Astrocyte of the spinal cord (primary cell): Measurements from ENCODE around the gene MYNN.

Source experiments
- DNase-seq: peaks from one replicate; pipeline ENCODE4 v3.0.0; 2011; ENCODE audit warnings: low read depth, low spot score
- H3K4me3 ChIP-seq: 2 replicates; pipeline ENCODE4 v1.5.1; 2011; ENCODE audit warnings: low read depth, mild to moderate bottlenecking, low read length, moderate library complexity
- CTCF ChIP-seq: IDR thresholded peaks from 2 replicates; pipeline ENCODE4 v1.5.1; 2012; ENCODE audit warnings: low read depth, mild to moderate bottlenecking, low read length, inconsistent platforms
- in situ Hi-C: cut with HindIII; loops from 2 replicates; pipeline ENCODE4 v1.10.0; 2017; ENCODE audit warnings: low sequenced_read_pairs

Gene MYNN

GRCh38 chr3:169790219-169790618 lies 17.0 kb downstream of the MYNN start:
- no peak for TF ChIP-seq CTCF
- in situ Hi-C loops = no loop called here
- H3K4me3 ChIP-seq = no peak overlapping the region
- no peak for DNase-seq

GRCh38 chr3:169790687-169791429 lies 17.7 kb downstream of the MYNN start:
- in situ Hi-C loops = no loop called here
- H3K4me3 ChIP-seq = no peak overlapping the region
- TF ChIP-seq CTCF = no peak
- DNase-seq = peak; percentile 18

- no peak overlapping the region for H3K4me3 ChIP-seq
- no peak for TF ChIP-seq CTCF
- DNase-seq = no peak
- in situ Hi-C loops = no loop called here
These were observed 19.2 kb downstream of the MYNN start for GRCh38 chr3:169792359-169792758.

- in situ Hi-C loops = no loop called here
- no peak for DNase-seq
- no peak overlapping the region for H3K4me3 ChIP-seq
- no peak for TF ChIP-seq CTCF
These were observed 31.5 kb downstream of the MYNN start for GRCh38 chr3:169804681-169805080.

GRCh38 chr3:169809230-169809795 lies 36.1 kb downstream of the MYNN start:
- in situ Hi-C loops = no loop called here
- TF ChIP-seq CTCF = no peak
- no peak overlapping the region for H3K4me3 ChIP-seq
- DNase-seq = no peak

- DNase-seq = peak; percentile 70
- peak overlapping the region; percentile 46 for H3K4me3 ChIP-seq
- no peak for TF ChIP-seq CTCF
- in situ Hi-C loops = no loop called here
These were observed 38.6 kb downstream of the MYNN start for GRCh38 chr3:169811631-169812331.
